ENCODE results near the gene CCNE1.

Gene CCNE1

GRCh38 chr19:29811125-29812079 is at the start of gene CCNE1:
Gene CCNE1 (plus strand): TSS chr19:29811991. CDS start chr19:29812556, 565 bp downstream.
- DNase-seq (ENCODE audit: low read depth) = peak; percentile 49

DNA sequence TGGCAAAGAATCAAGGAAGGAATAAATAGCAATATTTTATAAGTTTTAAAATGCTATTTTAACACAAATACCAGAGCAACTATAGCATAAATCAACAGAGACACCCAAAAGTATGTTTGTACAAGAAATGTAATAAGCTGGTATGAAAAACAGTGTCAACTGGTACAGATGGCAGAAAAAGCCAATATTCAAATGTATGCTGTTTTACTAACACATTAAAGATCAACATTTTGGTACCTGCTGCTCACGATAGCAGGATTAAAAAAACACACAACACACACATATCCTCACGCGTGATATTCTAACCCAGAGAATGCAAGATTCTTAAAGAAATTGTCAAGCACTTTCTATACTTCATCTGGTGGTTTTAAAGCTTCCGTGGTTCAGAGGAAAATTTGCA is 48.6 kb upstream of the CCNE1 start:
- no peak for DNase-seq (ENCODE audit: low read depth)

DNA sequence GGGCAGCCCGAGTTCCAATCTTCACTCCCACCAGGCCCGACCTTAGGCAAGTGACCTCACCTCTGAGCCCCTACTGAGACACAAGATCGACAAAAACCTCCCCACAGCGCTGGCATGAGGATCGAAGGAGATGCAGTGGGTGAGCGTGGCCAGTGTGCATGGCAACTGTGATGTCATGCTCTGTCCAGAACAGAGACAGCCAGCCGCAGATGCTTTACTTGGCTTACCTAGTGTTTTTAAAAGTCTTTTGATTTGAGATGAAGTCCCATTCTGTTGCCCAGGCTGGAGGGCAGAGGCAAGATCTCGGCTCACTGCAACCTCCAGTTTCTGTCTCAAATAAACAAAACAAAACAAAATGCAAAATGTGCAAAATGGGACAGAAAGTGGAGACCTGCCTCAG is 47.4 kb upstream of the CCNE1 start:
- no peak for DNase-seq (ENCODE audit: low read depth)

DNA sequence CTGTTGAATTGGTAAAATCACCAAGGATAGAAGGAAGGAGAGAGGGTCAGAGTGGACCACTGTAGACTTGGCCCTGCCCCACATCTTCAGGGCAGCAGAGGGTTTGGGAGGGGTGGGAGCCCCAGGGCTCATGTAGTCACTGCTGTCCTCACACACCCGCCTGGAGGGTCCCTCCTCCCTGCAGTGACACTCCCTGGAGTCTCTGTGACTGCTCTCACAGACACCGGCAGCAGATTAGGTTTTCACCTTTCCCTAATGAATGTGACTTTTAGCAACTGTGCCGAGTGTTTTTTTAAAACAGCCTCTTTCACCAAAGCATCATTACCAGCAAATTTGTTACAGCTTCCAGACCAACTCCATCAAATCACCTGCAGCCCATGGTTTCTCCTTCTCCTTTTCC is 45.7 kb upstream of the CCNE1 start:
- DNase-seq (ENCODE audit: low read depth) = no peak

GRCh38 chr19:29767039-29767735 is 44.6 kb upstream of the CCNE1 start:
- no peak for DNase-seq (ENCODE audit: low read depth)

GRCh38 chr19:29768166-29768565 is 43.6 kb upstream of the CCNE1 start:
- no peak for DNase-seq (ENCODE audit: low read depth)

- DNase-seq (ENCODE audit: low read depth) = no peak
Observed at GRCh38 chr19:29769997-29770396, 41.8 kb upstream of the CCNE1 start.

DNA sequence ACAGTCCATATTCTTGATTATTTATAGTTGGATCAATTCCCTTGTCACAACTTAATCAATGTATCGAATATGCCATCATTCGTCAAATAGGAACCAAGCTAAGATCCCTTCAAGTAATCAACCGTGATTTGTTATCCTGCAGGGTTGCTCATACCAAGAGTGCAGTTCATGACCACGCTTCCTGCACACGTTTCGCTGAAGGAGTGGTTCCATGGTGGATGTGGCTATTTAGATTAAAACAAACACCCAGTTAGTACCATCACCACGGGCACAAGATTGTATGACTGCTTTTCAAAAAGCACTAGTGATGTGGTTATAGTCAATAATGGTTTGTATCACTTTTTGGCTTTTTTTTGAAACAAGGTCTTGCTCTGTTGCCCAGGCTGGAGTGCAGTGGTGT is 41.1 kb upstream of the CCNE1 start:
- DNase-seq (ENCODE audit: low read depth) = no peak

DNA sequence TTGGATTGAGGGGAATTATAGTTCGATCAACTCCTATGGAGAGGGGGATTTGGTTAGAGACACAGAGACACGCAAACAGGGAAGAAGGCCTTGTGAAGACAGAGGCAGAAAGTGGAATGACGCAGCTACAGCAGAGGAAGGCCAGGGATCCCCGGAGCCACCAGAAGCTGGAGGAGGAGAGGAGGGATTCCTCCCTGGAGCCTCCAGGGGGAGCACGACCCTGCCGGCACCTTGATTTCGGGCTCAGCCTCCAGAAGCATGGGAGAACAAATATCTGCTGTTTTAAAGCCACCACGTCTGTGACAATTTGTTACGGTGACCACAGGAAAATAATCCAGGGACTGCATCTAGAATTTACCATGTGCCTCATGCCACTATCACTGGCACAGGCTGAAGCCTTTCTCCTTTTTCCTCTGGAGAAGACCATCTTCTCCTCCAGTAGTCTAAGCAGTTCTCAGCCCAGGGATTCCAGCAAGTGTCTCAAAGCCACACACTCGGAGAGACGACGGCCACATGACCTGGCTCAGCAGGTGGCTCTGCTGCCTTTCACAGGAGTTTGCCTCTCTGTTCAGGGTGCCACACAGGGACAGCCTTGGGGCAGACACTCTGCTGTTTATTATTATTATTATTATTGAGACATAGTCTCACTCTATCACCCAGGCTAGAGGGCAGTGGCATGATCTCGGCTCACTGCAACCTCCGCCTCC is 39.9 kb upstream of the CCNE1 start:
- peak; percentile 20 for DNase-seq (ENCODE audit: low read depth)

- no peak for DNase-seq (ENCODE audit: low read depth)
Observed at GRCh38 chr19:29772696-29773095, 39.1 kb upstream of the CCNE1 start.

GRCh38 chr19:29773141-29773540 is 38.6 kb upstream of the CCNE1 start:
- DNase-seq (ENCODE audit: low read depth) = no peak

DNA sequence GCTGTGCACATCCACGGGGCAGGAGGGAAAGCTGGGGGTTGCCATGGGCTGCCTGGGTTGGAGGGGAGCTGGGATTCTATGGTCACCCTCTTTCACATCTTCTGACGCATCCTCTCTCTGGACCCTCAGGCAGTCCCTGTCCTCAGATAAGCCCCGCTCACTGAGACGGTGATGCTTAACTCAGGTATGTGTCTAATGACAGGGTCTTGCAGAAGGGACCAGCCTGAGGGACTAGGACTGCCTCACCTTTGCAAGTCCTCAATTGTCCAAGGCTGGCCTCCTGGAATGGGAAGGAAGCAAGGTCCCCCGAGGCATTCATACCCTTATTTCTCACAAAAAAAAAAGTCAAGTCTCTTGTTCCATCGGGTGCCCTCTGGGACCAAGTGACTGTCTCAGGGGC is 37.7 kb upstream of the CCNE1 start:
- DNase-seq (ENCODE audit: low read depth) = no peak

DNA sequence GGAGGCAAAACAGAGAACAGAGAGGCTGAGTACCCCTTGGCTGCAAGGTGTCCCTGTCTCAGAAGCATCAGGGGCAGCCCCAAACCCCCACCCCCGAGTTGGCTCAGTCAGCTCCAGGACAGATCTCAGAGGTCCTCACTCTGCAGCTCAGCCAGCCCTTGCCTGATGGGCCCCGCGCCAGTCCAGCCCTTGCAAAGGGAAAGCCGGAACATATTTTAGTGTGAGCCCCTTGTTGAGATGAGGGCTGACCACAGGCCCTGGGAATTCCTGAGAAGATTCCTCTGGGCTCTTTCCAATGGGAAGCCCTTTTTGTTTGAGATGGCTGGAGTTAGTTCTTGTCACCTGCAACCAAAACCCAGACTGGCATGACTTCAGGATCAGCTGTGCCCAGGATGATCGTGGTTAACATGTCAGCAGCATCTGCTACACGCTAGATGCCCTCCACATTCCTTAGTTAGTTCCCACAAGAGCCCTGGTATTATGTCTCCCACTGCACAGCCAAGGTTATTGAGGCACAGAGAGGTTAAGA is 33.9 kb upstream of the CCNE1 start:
- DNase-seq (ENCODE audit: low read depth) = no peak

DNA sequence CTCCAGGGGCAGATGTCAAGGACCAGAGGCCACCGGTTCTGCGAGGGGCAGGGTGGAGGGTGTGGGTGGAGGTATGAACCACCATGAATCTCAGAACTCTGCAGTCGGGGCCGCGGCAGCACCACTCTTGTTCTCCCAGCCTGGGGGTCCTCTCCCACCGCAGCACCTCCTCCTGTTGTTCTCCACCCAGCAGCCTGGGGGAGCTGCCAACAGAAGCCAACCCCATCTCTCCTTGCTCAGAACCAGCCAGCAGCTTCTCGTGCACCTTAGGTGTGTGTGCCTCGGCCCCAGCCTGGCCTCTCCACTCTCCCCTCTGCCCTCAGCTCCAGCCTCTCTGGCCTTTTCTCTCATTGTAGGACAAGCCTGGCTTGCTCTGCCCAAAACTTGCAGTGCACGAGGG is 31.9 kb upstream of the CCNE1 start:
- DNase-seq (ENCODE audit: low read depth) = no peak

- DNase-seq (ENCODE audit: low read depth) = no peak
Observed at GRCh38 chr19:29781386-29782259, 30.2 kb upstream of the CCNE1 start.

GRCh38 chr19:29782260-29782580 is 29.6 kb upstream of the CCNE1 start:
- no peak for DNase-seq (ENCODE audit: low read depth)

- DNase-seq (ENCODE audit: low read depth) = no peak
Observed at GRCh38 chr19:29783627-29784190, 28.1 kb upstream of the CCNE1 start.

- no peak for DNase-seq (ENCODE audit: low read depth)
Observed at GRCh38 chr19:29784598-29785223, 27.1 kb upstream of the CCNE1 start.

DNA sequence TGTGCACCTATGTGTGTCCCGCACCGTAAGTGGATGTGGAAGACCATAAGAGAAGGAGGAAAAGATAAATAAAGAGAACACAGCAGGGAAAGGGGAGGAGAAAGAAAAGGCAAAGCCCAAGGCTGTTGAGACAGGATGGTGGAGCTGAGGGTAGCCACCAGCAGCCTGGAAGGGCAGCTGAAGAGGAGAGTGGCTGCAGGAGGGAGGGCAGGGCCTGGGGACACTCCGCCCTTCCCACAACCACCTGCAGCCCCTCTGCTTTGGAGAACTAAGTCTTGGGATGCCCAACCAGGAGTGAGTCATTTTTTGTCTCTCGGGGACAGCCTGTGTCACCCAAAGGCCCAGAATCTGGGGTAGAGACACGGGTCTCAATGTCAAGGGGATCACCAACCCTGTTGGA is 26.4 kb upstream of the CCNE1 start:
- DNase-seq (ENCODE audit: low read depth) = no peak

DNA sequence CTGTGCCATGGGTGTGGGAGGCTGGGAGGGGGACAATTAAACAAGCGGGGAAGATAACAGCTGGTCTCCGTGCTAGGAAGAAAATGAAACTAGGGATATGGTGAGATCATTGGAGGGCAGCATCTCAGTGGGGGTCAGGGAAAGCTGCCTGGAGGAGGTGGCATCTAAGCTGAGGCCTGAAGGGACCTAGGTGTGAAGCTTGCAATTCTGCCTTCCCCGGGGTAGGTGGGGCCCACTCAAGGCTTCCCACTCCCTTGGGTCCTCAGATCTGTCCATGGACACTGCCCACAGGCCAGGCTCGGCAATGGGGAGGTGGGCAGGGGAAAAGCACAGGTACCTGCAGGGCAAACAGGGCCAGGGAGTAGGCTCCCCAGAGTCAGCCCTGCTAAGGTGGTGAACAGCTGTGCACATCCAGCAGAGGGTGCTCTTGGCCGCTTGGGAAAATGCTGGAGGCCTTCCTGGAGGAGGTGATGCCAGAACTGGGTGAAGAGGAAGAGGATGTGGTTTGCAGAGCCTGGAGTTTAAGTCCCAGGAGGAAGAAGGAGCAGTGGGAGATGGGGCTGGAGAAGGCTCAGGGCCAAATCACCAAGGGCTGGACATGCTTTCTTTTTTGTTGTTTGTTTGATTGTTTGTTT is 25.7 kb upstream of the CCNE1 start:
- no peak for DNase-seq (ENCODE audit: low read depth)
